Esophagus muscularis mucosa (tissue), 4 donors: ENCODE measurements around the gene PPP1R37. TPM values are rescaled to one million over a fixed set of nuclear protein-coding genes. Genes with fewer than 3 reads are reported as not detected.
A peak's percentile ranks its signal among the peaks of the same experiment; 100 is the strongest.

Experiments
- DNase-seq: peaks from one replicate; pipeline ENCODE4 v3.0.0-alpha.2; 2017; ENCODE audit errors: extremely low spot score
- H3K27ac ChIP-seq, 4 donors: fragments of 200-600 bp; sonication (generic); replicated peaks in 1 of 4; 1 replicate in 3 of 4; 2 replicates in 1 of 4; pipeline ENCODE4 v1.5.1; 2016 to 2019; ENCODE audit warnings: mild to moderate bottlenecking in 1 of 4
- H3K27me3 ChIP-seq, 4 donors: fragments of 200-600 bp; sonication (generic); one replicate each; pipeline versions ENCODE4 v1.5.1 to v1.6.0; 2016 to 2019
- H3K36me3 ChIP-seq, 4 donors: fragments of 200-600 bp; sonication (generic); one replicate each; pipeline ENCODE4 v1.5.1; 2016 to 2019
- H3K4me1 ChIP-seq, 4 donors: fragments of 200-600 bp; sonication (generic); one replicate each; pipeline ENCODE4 v1.5.1; 2016 to 2019
- H3K4me3 ChIP-seq, 4 donors: fragments of 200-600 bp; sonication (generic); 1 replicate in 2 of 4; 2 replicates in 2 of 4; pipeline ENCODE4 v1.5.1; 2016 to 2019; ENCODE audit warnings: mild to moderate bottlenecking in 4 of 4, moderate library complexity in 1 of 4
- H3K9me3 ChIP-seq, 4 donors: fragments of 200-600 bp; sonication (generic); 1 replicate in 3 of 4; 2 replicates in 1 of 4; pipeline ENCODE4 v1.5.1; 2016 to 2019
- EP300 ChIP-seq: sonication (generic); formaldehyde crosslinking; IDR thresholded peaks from one replicate; pipeline ENCODE4 v1.6.1; 2017; ENCODE audit warnings: antibody characterized with exemption
- POLR2A ChIP-seq: fragments of 450-650 bp; IDR thresholded peaks from one replicate; pipeline ENCODE4 v1.6.1; 2017; ENCODE audit warnings: antibody characterized with exemption, moderate library complexity, mild to moderate bottlenecking, low read depth
- POLR2AphosphoS5 ChIP-seq, 2 donors: sonication (generic); formaldehyde crosslinking; IDR thresholded peaks; one replicate each; pipeline ENCODE4 v1.6.1; 2017; ENCODE audit warnings: antibody characterized with exemption in 2 of 2
- WGBS: methylation state at CpG from one replicate; pipeline ENCODE4 v1.1.5; 2018; 5-methylcytosine and 5-hydroxymethylcytosine counted together
- intact Hi-C: fragments of 100-400 bp; cut with DNase I; formaldehyde crosslinking; loops from one replicate; pipeline ENCODE4 v1.15.1; 2023
- total RNA-seq, 4 donors: library from RNA; depleted of rRNA; stranded (reverse); fragments of >200 nt; gene quantifications; one replicate each; pipeline versions ENCODE4 v1.1.0 to v1.2.1, GENCODE V29; 2016
- TF ChIP-seq, protein P1 (sequence below), 3 experiments: fragments of 200-600 bp in 2 of 3; fragments of 450-650 bp in 1 of 3; sonication (generic) in 2 of 3; IDR thresholded peaks; one replicate each; pipeline ENCODE4 v1.5.1; 2017 to 2019; ENCODE audit warnings: antibody characterized with exemption in 3 of 3, mild to moderate bottlenecking in 2 of 3, moderate library complexity in 1 of 3

PPP1R37 gene
- total RNA-seq, 4 donors from 2014 or later: 21.0 to 46.7 (median 28.3) TPM

DNA sequence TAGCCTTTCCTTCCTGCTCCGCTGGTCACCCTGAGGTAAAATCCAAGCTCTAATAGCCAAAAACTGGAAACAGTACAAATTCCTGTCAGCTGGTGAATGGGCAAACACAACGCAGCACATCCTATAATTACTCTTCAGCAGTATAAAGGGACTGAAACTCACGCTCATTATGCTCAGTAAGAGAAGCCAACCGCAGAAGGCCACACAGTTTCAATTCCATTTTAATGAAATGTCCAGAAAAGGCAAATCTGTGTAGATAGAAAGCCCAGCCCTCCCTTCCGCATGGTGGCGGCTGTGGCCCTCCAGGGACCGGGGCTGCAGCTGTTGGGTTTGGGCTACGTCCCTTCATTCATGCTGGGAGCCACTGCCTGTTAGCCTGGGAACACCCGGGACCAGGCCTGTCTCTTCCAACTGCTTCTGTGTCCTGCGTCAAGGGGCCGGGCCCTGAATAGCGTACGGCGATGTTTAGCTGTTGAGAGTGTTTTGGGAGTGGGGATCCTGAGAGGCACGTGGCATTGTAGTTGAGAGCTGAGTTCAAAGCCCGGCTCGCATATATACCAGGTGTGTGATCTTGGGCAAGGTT lies 44.3 kb downstream of the PPP1R37 start:
- no peak for TF ChIP-seq POLR2AphosphoS5 (IDR thresholded peaks at IDR 0.05)
- no peak for TF ChIP-seq POLR2A
- no peak for TF ChIP-seq EP300
- TF ChIP-seq, protein P1, sequence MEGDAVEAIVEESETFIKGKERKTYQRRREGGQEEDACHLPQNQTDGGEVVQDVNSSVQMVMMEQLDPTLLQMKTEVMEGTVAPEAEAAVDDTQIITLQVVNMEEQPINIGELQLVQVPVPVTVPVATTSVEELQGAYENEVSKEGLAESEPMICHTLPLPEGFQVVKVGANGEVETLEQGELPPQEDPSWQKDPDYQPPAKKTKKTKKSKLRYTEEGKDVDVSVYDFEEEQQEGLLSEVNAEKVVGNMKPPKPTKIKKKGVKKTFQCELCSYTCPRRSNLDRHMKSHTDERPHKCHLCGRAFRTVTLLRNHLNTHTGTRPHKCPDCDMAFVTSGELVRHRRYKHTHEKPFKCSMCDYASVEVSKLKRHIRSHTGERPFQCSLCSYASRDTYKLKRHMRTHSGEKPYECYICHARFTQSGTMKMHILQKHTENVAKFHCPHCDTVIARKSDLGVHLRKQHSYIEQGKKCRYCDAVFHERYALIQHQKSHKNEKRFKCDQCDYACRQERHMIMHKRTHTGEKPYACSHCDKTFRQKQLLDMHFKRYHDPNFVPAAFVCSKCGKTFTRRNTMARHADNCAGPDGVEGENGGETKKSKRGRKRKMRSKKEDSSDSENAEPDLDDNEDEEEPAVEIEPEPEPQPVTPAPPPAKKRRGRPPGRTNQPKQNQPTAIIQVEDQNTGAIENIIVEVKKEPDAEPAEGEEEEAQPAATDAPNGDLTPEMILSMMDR (IDR thresholded peaks at IDR 0.05): no peak
- intact Hi-C loops: no loop called here
- peaks cover 7 to 27% (median 21%) of the 10 kb centered on the region in 4 donors for H3K36me3 ChIP-seq

DNA sequence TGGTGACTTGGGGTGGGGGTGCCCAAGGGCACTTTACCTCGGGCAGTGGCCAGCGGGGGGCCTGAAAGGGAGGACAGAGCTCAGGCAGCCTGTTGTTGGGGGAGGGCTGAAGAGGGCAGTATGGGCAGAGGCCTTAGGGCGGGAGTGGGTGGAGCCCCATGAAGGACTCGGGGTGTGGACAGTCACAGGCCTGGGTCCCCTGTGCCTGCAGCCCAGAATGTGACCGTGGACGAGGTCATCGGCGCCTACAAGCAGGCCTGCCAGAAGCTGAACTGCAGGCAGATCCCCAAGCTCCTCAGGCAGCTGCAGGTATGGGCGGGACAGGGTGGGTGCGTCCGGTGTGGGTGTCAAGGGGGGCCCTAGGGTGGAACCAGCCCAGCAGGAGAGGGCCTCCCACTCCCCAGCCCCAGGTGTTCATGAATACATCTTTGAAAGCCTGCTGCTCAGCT lies 45.3 kb downstream of the PPP1R37 start:
- Histone ChIP-seq H3K9me3 (no peaks in the 10 kb centered on the region), H3K36me3 (peaks cover 14 to 37% (median 32%) of the 10 kb centered on the region in 4 donors), H3K27ac (no peak overlapping the region), H3K4me3 (no peak overlapping the region), H3K27me3 (no peaks in the 10 kb centered on the region), H3K4me1 (peaks cover 12 to 23% (median 18%) of the 10 kb centered on the region in 4 donors)
- no peak for DNase-seq
- TF ChIP-seq, protein P1 (IDR thresholded peaks at IDR 0.05): no peak
- no peak for TF ChIP-seq POLR2AphosphoS5 (IDR thresholded peaks at IDR 0.05)
- no peak for TF ChIP-seq POLR2A
- TF ChIP-seq EP300: no peak
- intact Hi-C loops: no loop called here
- 87% methylated on average over 11 of the region's 11 CpGs for WGBS

More for the DNA sequence above, 44.3 kb downstream of the PPP1R37 start:
- no peaks in the 10 kb centered on the region for H3K9me3 ChIP-seq
- H3K4me3 ChIP-seq: no peak overlapping the region
- H3K27me3 ChIP-seq: no peaks in the 10 kb centered on the region
- H3K4me1 ChIP-seq: peaks cover 12 to 23% (median 18%) of the 10 kb centered on the region in 4 donors
- WGBS: 70% methylated on average over 16 of the region's 17 CpGs
- peak overlapping the region in 3 of 4 donors; percentile 7 to 66 (median 40) for H3K27ac ChIP-seq
- no peak for DNase-seq

DNA sequence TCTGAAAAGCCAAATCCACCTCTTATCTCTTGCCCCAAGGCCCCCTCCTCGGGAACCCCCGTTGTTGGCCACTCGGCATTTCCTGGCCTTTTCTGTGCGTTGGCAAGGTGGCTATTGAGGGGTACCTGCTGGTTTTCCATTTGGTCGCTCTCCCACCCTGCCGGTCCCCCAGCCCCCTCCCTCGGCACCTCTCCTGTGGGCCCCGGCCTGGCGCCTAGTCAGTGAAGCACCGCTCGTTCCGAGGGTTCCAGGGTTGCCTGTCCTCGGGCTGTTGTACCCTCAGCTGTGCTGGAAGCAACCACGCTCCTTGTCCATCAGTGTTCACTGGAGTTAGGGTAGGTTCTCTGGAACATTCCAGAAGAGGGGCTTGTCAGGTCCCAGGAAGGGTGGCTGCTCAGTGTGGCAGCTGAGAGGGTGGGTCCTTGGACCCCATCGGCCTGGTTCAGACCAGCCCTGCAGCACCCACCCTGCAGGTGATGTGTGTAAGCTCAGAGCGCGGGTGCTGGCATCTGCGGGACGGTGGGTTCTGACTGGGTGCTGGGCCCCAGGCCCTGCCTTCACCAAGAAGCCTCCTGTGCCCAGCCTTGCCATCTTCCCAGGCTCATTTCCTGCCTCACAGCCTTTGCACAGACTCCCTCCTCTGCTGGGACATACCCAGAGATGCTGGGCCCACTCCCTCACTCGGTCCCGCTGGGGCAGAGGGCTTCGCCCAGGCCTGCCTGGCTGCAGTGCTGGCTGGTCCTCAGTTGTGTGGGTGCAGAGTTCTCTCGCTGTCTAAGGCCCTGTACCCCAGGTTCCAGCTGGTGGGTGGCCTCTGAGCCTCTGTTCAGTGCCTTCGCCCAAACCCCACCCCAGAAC lies 46.5 kb downstream of the PPP1R37 start:
- peaks cover 12 to 23% (median 18%) of the 10 kb centered on the region in 4 donors for H3K4me1 ChIP-seq
- H3K27me3 ChIP-seq: no peaks in the 10 kb centered on the region
- DNase-seq: no peak
- no peaks in the 10 kb centered on the region for H3K9me3 ChIP-seq
- intact Hi-C loops: no loop called here
- TF ChIP-seq POLR2A (no peak), POLR2AphosphoS5 (IDR thresholded peaks at IDR 0.05) (no peak), EP300 (no peak)
- TF ChIP-seq, protein P1 (IDR thresholded peaks at IDR 0.05): no peak
- peaks cover 17 to 49% (median 40%) of the 10 kb centered on the region in 4 donors for H3K36me3 ChIP-seq
- 92% methylated on average over 17 of the region's 24 CpGs for WGBS
- H3K4me3 ChIP-seq: no peak overlapping the region
- no peak overlapping the region for H3K27ac ChIP-seq

DNA sequence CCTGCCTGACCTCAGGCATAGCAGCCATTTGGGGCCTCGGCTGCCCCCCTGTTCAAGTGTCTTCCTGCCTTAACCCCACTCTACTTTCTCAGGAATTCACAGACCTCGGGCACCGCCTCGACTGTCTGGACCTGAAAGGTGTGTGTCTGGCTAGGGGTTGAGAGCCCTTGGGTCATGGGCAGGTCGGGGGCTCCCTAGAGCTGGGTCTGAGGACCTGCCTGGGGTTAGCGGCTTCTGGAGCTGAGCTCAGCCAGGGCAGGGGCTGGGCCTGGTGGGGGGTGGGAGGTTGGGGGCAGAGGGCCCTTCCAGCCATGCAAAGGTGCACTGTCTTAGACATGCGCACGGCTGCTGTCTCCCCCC lies 47.1 kb downstream of the PPP1R37 start:
- Histone ChIP-seq H3K27me3 (no peaks in the 10 kb centered on the region), H3K4me1 (peaks cover 12 to 23% (median 18%) of the 10 kb centered on the region in 4 donors), H3K36me3 (peaks cover 23 to 55% (median 46%) of the 10 kb centered on the region in 4 donors), H3K9me3 (no peaks in the 10 kb centered on the region), H3K4me3 (no peak overlapping the region), H3K27ac (no peak overlapping the region)
- WGBS: 98% methylated on average over 8 of the region's 8 CpGs
- no peak for TF ChIP-seq POLR2AphosphoS5 (IDR thresholded peaks at IDR 0.05)
- no peak for TF ChIP-seq POLR2A
- TF ChIP-seq EP300: no peak
- TF ChIP-seq, protein P1 (IDR thresholded peaks at IDR 0.05): no peak
- intact Hi-C loops: no loop called here
- DNase-seq: no peak
